Cardiac septum (tissue), 1 donor: ENCODE data around the gene ATP8B3. TPM values are rescaled to one million over a fixed set of nuclear protein-coding genes. Genes with fewer than 3 reads are reported as not detected.
"Not testable (repeated sequence)": the region's sequence is repeated elsewhere in the genome, so short reads cannot be mapped to it uniquely, and the experiment has no call there.

Experiments used
- DNase-seq: peaks from one replicate; pipeline ENCODE4 v3.0.0-alpha.2; 2020; ENCODE audit warnings: low spot score
- intact Hi-C: fragments of 100-400 bp; cut with DNase I; formaldehyde crosslinking; loops from one replicate; pipeline ENCODE4 v1.14.0; 2022
- total RNA-seq: library from RNA; stranded (reverse); fragmentation: NEBNext Ultra II Directional; extraction: Animal tissue kit (Norgen Biotek cat#: 25700); gene quantifications from one replicate; pipeline ENCODE4 v1.2.1, GENCODE V29; 2021
- donor health status: DM: no; HTN: no; CAD: no.

The ATP8B3 gene
- total RNA-seq, 1 donor from 2014 or later, result 0.78 TPM

GRCh38 chr19:1806184-1807029 is 5.7 kb downstream of the ATP8B3 start:
- intact Hi-C loops, result no loop called here
- DNase-seq, result no peak

DNA sequence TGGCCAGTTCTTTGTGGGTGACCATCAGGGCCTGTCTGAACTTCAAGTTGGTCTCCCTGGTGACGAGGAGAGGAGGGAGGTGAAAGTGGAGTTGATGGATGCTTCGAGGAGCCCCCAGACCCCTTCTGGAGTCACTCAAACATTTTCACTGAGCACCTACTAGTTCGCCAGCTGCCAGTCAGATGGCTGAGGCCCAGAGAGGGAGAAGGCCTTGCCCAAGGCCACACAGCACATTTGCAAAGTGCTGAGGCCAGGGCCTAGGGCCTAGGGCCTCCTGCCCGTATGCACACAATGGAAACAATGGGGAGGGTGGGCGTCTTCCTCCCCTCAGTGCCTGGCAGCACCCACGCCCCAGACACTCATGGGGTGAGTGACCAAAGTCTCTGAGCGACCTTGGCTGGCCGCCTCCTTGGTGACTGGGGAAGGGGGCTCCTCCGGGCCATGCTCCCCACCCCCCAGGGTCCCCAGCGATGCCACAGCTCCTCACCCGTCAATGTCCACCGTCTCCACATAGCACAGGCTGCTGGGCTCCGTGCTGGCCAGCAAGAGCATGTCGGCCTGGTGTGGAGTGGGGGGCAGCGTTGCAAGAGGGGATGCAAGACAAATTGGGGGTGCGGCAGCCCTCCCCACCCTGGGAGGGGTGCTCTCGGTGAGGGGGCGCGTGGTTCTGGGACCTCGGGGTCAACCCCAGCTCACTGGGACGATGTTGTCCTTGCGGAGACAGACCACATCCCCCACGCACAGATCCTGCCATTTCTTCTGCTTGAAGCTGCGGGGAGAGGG is 6.5 kb downstream of the ATP8B3 start:
- no peak for DNase-seq

GRCh38 chr19:1804858-1805257 is 7.2 kb downstream of the ATP8B3 start:
- no peak for DNase-seq
- intact Hi-C loops, result no loop called here

More for the DNA sequence above, 6.5 kb downstream of the ATP8B3 start:
- intact Hi-C loops, result no loop called here

DNA sequence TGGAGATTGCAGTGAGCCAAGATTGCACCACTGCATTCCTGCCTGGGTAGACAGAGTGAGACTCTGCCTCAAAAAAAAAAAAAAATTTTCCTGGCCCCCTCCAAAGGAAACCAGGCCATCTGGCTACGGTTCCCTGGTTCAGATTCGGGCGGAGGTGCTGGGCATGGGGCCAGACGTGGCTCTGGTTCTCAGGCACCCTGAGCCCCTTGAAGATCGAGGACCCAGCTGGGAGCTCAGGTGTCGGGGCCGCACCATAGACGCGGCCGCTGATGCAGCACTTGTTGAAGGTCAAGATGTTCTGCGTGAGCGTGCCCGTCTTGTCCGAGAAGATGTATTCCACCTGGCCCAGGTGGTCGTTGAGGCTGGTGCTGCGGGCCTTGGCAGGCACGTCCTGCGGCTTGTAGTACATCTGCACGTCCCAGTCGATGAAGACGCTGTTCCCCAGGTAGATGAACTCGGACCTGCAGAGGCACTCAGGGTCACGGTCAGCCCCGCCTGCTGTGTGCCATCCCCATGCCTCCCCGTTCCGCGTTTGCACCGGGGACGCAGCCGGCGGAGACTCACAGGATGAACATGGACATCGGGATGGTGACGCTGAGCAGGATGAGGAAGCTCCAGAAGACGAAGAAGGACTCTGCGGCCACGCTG is 12.3 kb downstream of the ATP8B3 start:
- intact Hi-C loops, result loop anchor here (10.0 kb wide), 1 partner anchor 255 kb away; no protein-coding TSS in a partner anchor
- no peak for DNase-seq

DNA sequence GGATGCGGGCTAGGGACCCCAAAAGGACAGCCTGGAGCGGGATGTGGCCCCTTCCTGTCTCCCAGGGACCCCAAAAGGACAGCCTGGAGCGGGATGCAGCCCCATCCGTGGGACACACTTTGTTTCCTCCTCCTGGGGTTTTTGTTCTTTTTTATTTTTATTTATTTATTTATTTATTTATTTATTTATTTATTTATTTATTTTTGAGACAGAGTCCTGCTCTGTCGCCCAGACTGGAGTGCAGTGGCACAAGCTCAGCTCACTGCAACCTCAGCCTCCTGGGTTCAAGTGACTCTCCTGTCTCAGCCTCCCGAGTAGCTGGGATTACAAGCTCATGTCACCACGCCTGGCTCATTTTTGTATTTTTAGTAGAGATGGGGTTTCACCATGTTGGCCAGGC is 14.8 kb downstream of the ATP8B3 start:
- not testable (repeated sequence) for DNase-seq
- intact Hi-C loops, result loop anchor here (10.0 kb wide), 1 partner anchor 253 kb away; no protein-coding TSS in a partner anchor

DNA sequence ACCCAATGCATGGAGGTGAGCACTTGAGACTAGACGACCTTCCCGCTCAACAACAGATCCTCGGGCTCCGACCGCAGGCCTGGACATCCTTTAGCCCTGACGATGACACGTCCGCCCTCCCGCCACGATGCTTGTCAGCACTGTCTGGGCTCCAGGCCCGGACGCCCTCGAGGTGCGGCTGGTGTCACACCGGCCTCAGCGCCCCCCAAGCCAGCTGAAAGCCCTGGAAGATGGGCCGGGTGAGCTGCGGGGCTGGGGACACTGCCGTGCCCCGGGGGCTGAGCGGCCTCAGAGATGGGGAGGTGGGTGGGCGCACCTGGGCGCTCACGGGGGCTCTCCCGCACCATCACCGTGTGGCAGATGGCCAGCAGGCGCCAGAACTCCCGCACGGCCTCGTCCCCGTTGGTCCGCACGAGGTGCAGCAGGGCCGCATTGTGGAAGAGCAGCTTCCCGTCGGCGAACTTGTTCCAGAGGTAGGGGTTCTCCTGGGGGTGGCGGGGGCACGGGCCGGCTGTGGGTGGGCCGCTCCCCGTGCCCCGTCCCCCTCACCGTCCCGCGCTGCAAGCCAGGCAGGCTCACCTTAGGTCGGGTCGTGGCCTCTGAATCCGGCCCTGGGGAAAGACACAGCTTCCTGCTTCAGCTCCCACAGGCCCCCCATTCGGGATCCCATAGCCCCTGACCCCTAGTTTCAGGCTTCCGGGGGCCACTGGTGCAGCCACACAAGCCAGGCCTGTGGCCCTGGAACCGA is 15.5 kb downstream of the ATP8B3 start:
- no peak for DNase-seq
- intact Hi-C loops, result loop anchor here (10.0 kb wide), 1 partner anchor 252 kb away; no protein-coding TSS in a partner anchor

GRCh38 chr19:1794424-1795172 is 17.5 kb downstream of the ATP8B3 start:
- DNase-seq, result no peak
- intact Hi-C loops, result loop anchor here (10.0 kb wide), 1 partner anchor 250 kb away; no protein-coding TSS in a partner anchor

DNA sequence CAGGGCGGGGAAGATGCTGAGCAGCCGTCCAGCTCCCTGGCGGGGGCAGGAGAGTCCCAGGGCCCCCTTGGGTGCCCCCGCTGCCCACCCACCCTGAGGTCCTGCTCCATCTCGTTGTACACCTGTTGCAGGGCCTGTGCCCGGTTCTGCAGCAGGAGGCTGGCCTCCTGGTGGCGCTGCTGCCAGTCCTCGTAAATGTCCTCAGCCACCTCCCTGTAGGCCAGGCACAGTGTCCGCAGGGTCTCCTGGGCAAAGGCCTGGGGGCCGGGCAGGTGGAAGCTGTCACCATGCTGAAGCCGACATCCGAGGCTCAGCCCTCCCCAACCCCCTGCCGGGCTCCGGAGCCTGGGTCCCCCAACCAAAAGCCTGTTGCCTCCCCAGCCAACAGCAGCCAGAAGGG is 20.2 kb downstream of the ATP8B3 start:
- intact Hi-C loops, result loop anchor here (10.0 kb wide), 1 partner anchor 247 kb away; no protein-coding TSS in a partner anchor

GRCh38 chr19:1790054-1790792 is 21.9 kb downstream of the ATP8B3 start:
- intact Hi-C loops, result loop anchor here (10.0 kb wide), 1 partner anchor 245 kb away; no protein-coding TSS in a partner anchor
- no peak for DNase-seq

More for the DNA sequence above, 20.2 kb downstream of the ATP8B3 start:
- DNase-seq, result no peak

GRCh38 chr19:1789261-1790041 is 22.6 kb downstream of the ATP8B3 start:
- no peak for DNase-seq
- intact Hi-C loops, result loop anchor here (10.0 kb wide), 1 partner anchor 245 kb away; no protein-coding TSS in a partner anchor

- DNase-seq, result no peak
- intact Hi-C loops, result no loop called here
Measured at GRCh38 chr19:1787116-1787515, 25.0 kb downstream of the ATP8B3 start.

- intact Hi-C loops, result no loop called here
Measured at GRCh38 chr19:1786668-1787067, 25.4 kb downstream of the ATP8B3 start.

DNA sequence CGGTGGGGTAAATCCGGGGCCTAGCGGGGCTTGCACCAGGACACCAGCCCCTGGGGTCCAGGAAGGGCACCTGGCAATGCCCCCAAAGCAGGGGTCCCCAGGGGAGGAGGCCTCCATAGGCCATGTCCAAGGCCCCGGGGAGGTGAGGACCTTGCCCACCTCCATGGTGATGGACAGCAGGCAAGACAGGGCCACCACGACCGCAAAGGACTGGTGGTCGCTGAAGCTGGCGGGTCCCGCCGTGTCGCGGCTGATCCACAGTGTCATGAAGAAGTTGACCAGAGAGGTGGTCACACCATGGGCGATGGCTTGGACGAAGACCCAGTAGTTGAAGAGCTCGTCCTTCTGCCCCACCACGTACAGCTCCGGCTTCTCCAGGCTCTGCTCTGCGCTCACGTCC is 26.8 kb downstream of the ATP8B3 start:
- intact Hi-C loops, result no loop called here
- DNase-seq, result no peak

More at GRCh38 chr19:1786668-1787067, 25.4 kb downstream of the ATP8B3 start:
- no peak for DNase-seq

- intact Hi-C loops, result no loop called here
- DNase-seq, result no peak
Measured at GRCh38 chr19:1783874-1784273, 28.2 kb downstream of the ATP8B3 start.

DNA sequence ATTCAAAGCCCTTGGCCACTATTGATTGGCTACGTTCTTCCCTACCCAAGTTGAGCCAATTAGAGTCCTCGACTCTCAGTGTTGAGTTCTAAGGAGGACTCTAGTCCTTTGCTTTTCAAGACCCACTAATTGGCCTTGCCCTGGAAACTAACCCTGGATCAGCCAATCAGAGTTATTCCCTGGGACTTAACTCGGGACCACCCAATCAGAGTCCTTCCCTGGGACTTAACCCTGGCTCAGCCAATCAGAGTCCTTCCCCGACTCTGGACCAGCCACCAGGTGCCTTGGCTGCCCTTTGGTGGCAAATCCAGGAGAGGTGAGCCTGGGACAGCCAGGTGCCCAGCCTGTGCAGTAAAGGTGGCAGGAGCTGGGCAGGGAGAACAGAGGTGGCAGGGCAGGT is 28.7 kb downstream of the ATP8B3 start:
- DNase-seq, result no peak
- intact Hi-C loops, result no loop called here

DNA sequence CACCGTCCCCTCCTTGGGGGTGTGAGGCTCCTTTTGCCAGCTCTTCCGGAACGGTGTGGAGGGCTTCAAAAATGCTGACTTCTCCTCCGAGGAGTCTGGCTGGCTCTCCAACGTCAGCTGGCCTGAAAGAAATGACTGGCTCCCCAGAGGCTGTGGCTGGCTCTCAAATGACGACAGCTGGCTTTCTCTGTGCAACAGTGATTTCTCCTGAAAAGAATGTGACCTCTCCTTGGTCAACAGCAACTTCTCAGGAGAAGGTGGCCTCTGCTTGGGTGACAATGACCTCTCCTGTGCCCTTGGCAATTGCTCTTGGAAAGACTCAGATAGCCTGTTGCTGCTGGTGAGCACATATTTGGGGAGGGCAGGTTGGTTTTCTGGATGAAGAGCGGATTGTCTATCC is 29.6 kb downstream of the ATP8B3 start:
- intact Hi-C loops, result no loop called here

More for the DNA sequence above, 29.6 kb downstream of the ATP8B3 start:
- DNase-seq, result no peak
